Body of pancreas (tissue), 4 donors: ENCODE data around the gene PIK3R5.

ENCODE experiments used
- CTCF ChIP-seq, 7 experiments: fragments of 450-650 bp in 4 of 7; fragments of 200-600 bp in 3 of 7; sonication (generic) in 3 of 7; IDR thresholded peaks; one replicate each; pipeline ENCODE4 v1.5.1; 2016 to 2019; ENCODE audit warnings: antibody characterized with exemption in 7 of 7
- POLR2A ChIP-seq, 3 donors: fragments of 450-650 bp; IDR thresholded peaks; one replicate each; pipeline ENCODE4 v1.6.1; 2016; ENCODE audit warnings: antibody characterized with exemption in 3 of 3, mild to moderate bottlenecking in 2 of 3

- TF ChIP-seq CTCF (IDR thresholded peaks at IDR 0.05), result no peak
- TF ChIP-seq POLR2A (IDR thresholded peaks at IDR 0.05), result no peak
These were observed 129.7 kb downstream of the PIK3R5 start for GRCh38 chr17:8835631-8836364.
